ENCODE data around the gene SPPL2B. TPM values are rescaled to one million over a fixed set of nuclear protein-coding genes. Genes with fewer than 3 reads are reported as not detected.
"Not testable (repeated sequence)": the region's sequence is repeated elsewhere in the genome, so short reads cannot be mapped to it uniquely, and the experiment has no call there.

Gene SPPL2B
- total RNA-seq, 5 donors from 2014 or later (not counting 1 experiment from before 2014, with no cell fraction given), result 96.5 to 173 (median 133) TPM

GRCh38 chr19:2392366-2392765 lies 63.9 kb downstream of the SPPL2B start:
- no peak for DNase-seq
- H3K27me3 Mint-ChIP-seq, result peaks cover 0 to 7% of the 10 kb centered on the region in 2 donors
- 73% methylated on average over 7 of the region's 7 CpGs for WGBS (ENCODE audit: insufficient coverage)
- H3K9me3 ChIP-seq, result no peaks in the 10 kb centered on the region
- H3K4me1 Mint-ChIP-seq, result peaks cover 2 to 6% (median 3%) of the 10 kb centered on the region in 3 donors
- no peaks in the 10 kb centered on the region for H3K9me3 Mint-ChIP-seq
- H3K4me3 ChIP-seq (ENCODE audit: control insufficient read depth in 1 of 2, extremely low read depth in 1 of 2, low read length in 1 of 2), result no peak overlapping the region
- no peaks in the 10 kb centered on the region for H3K36me3 Mint-ChIP-seq
- H3K4me3 Mint-ChIP-seq, result no peak overlapping the region
- no peak overlapping the region for H3K27ac ChIP-seq (ENCODE audit: low read length)
- ATAC-seq (replicated peaks in 1 of 4), result no peak
- CTCF ChIA-PET, result interaction anchor here in 1 of 2 donors (0.6 to 0.7 kb wide), 3 partner anchors 230 to 233 kb away, joined by 3 to 8 read pairs (median 3); no protein-coding TSS in a partner anchor
- no peak overlapping the region for H3K27ac Mint-ChIP-seq
- POLR2A ChIA-PET, result no interaction called here
- H3K4me1 ChIP-seq (ENCODE audit: control insufficient read depth in 1 of 2, extremely low read depth in 1 of 2, insufficient read depth in 2 of 2, low read length in 2 of 2), result peaks cover 0 to 11% of the 10 kb centered on the region in 2 experiments
- H3K27me3 ChIP-seq (replicated peaks in 1 of 2; ENCODE audit: control insufficient read depth in 2 of 2, extremely low read depth in 1 of 2, insufficient read depth in 2 of 2, low read length in 1 of 2), result peaks cover 0 to 31% of the 10 kb centered on the region in 2 experiments
- H3K36me3 ChIP-seq (ENCODE audit: control insufficient read depth in 2 of 2, extremely low read depth in 1 of 2, insufficient read depth in 1 of 2, low read length in 1 of 2), result no peaks in the 10 kb centered on the region

GRCh38 chr19:2392899-2393298 lies 64.4 kb downstream of the SPPL2B start:
- DNase-seq; H3K9me3 Mint-ChIP-seq; H3K36me3 ChIP-seq (ENCODE audit: control insufficient read depth in 2 of 2, extremely low read depth in 1 of 2, insufficient read depth in 1 of 2, low read length in 1 of 2); POLR2A ChIA-PET; H3K4me3 Mint-ChIP-seq; H3K4me1 Mint-ChIP-seq; H3K36me3 Mint-ChIP-seq; H3K27ac ChIP-seq (ENCODE audit: low read length); H3K9me3 ChIP-seq; H3K4me3 ChIP-seq (ENCODE audit: control insufficient read depth in 1 of 2, extremely low read depth in 1 of 2, low read length in 1 of 2); ATAC-seq (replicated peaks in 1 of 4); H3K27me3 Mint-ChIP-seq; CTCF ChIA-PET: not testable (repeated sequence)
- H3K27ac Mint-ChIP-seq, result peak overlapping the region in 1 of 2 donors; percentile 29
- H3K4me1 ChIP-seq (ENCODE audit: control insufficient read depth in 1 of 2, extremely low read depth in 1 of 2, insufficient read depth in 2 of 2, low read length in 2 of 2), result peaks cover 0 to 11% of the 10 kb centered on the region in 2 experiments
- 93% methylated on average over 3 of the region's 8 CpGs for WGBS (ENCODE audit: insufficient coverage)
- H3K27me3 ChIP-seq (replicated peaks in 1 of 2; ENCODE audit: control insufficient read depth in 2 of 2, extremely low read depth in 1 of 2, insufficient read depth in 2 of 2, low read length in 1 of 2), result peaks cover 0 to 33% of the 10 kb centered on the region in 2 experiments

GRCh38 chr19:2394054-2394441 lies 65.6 kb downstream of the SPPL2B start:
- Histone ChIP-seq H3K4me3 (ENCODE audit: control insufficient read depth in 1 of 2, extremely low read depth in 1 of 2, low read length in 1 of 2) (peak overlapping the region in 1 of 2 donors; percentile 28), H3K27me3 (replicated peaks in 1 of 2; ENCODE audit: control insufficient read depth in 2 of 2, extremely low read depth in 1 of 2, insufficient read depth in 2 of 2, low read length in 1 of 2) (peaks cover 0 to 33% of the 10 kb centered on the region in 2 experiments), H3K27ac (ENCODE audit: low read length) (no peak overlapping the region), H3K4me1 (ENCODE audit: control insufficient read depth in 1 of 2, extremely low read depth in 1 of 2, insufficient read depth in 2 of 2, low read length in 2 of 2) (peaks cover 0 to 11% of the 10 kb centered on the region in 2 experiments), H3K36me3 (ENCODE audit: control insufficient read depth in 2 of 2, extremely low read depth in 1 of 2, insufficient read depth in 1 of 2, low read length in 1 of 2) (no peaks in the 10 kb centered on the region), H3K9me3 (no peaks in the 10 kb centered on the region)
- POLR2A ChIA-PET, result no interaction called here
- DNase-seq (peak in 1 of 35 experiments; percentile 7), ATAC-seq (replicated peaks in 1 of 4) (peak in 2 of 4 experiments; percentile 12 to 23)
- no peak overlapping the region for H3K27ac Mint-ChIP-seq
- peaks cover 2 to 6% (median 3%) of the 10 kb centered on the region in 3 donors for H3K4me1 Mint-ChIP-seq
- no peaks in the 10 kb centered on the region for H3K36me3 Mint-ChIP-seq
- peaks cover 0 to 7% of the 10 kb centered on the region in 2 donors for H3K27me3 Mint-ChIP-seq
- H3K9me3 Mint-ChIP-seq, result no peaks in the 10 kb centered on the region
- peak overlapping the region in 1 of 3 donors; percentile 25 for H3K4me3 Mint-ChIP-seq
- WGBS (ENCODE audit: insufficient coverage), result 53% methylated on average over 4 of the region's 8 CpGs
- CTCF ChIA-PET, result interaction anchor here (0.5 to 0.9 kb wide), 7 partner anchors 33 to 617 kb away, joined by 3 to 5 read pairs (median 3); partner anchors contain the start of genes GADD45B (in 1 of the 2), PLEKHJ1 (in 1 of the 2) and TIMM13 (in 1 of the 2)

- H3K36me3 ChIP-seq (ENCODE audit: control insufficient read depth in 2 of 2, extremely low read depth in 1 of 2, insufficient read depth in 1 of 2, low read length in 1 of 2), result no peaks in the 10 kb centered on the region
- no peak overlapping the region for H3K27ac ChIP-seq (ENCODE audit: low read length)
- H3K4me1 ChIP-seq (ENCODE audit: control insufficient read depth in 1 of 2, extremely low read depth in 1 of 2, insufficient read depth in 2 of 2, low read length in 2 of 2), result peaks cover 0 to 11% of the 10 kb centered on the region in 2 experiments
- ChIA-PET CTCF (interaction anchor here in 1 of 2 donors (0.5 to 0.9 kb wide), 6 partner anchors 33 to 618 kb away, joined by 3 to 5 read pairs (median 3); partner anchors contain the start of genes GADD45B, PLEKHJ1 and TIMM13), POLR2A (no interaction called here)
- no peaks in the 10 kb centered on the region for H3K36me3 Mint-ChIP-seq
- peaks cover 0 to 7% of the 10 kb centered on the region in 2 donors for H3K27me3 Mint-ChIP-seq
- H3K9me3 Mint-ChIP-seq, result no peaks in the 10 kb centered on the region
- no peak overlapping the region for H3K27ac Mint-ChIP-seq
- H3K4me3 Mint-ChIP-seq, result peak overlapping the region; percentile 21 to 45 (median 25)
- H3K9me3 ChIP-seq, result no peaks in the 10 kb centered on the region
- ATAC-seq (replicated peaks in 1 of 4) (peak; percentile 44 to 82 (median 65)), DNase-seq (peak in 4 of 35 experiments; percentile 7 to 46 (median 24))
- peaks cover 2 to 6% (median 3%) of the 10 kb centered on the region in 3 donors for H3K4me1 Mint-ChIP-seq
- peaks cover 0 to 31% of the 10 kb centered on the region in 2 experiments for H3K27me3 ChIP-seq (replicated peaks in 1 of 2; ENCODE audit: control insufficient read depth in 2 of 2, extremely low read depth in 1 of 2, insufficient read depth in 2 of 2, low read length in 1 of 2)
- WGBS (ENCODE audit: insufficient coverage), result 61% methylated on average over 13 of the region's 27 CpGs
- H3K4me3 ChIP-seq (ENCODE audit: control insufficient read depth in 1 of 2, extremely low read depth in 1 of 2, low read length in 1 of 2), result peak overlapping the region in 1 of 2 donors; percentile 28
Observed at GRCh38 chr19:2394442-2395292, 66.2 kb downstream of the SPPL2B start.

- H3K27ac Mint-ChIP-seq; H3K4me3 Mint-ChIP-seq; H3K27me3 Mint-ChIP-seq; H3K9me3 Mint-ChIP-seq; H3K36me3 Mint-ChIP-seq; DNase-seq; H3K27ac ChIP-seq (ENCODE audit: low read length); ATAC-seq (replicated peaks in 1 of 4); CTCF ChIA-PET; H3K9me3 ChIP-seq; H3K36me3 ChIP-seq (ENCODE audit: control insufficient read depth in 2 of 2, extremely low read depth in 1 of 2, insufficient read depth in 1 of 2, low read length in 1 of 2); H3K4me1 Mint-ChIP-seq; H3K4me3 ChIP-seq (ENCODE audit: control insufficient read depth in 1 of 2, extremely low read depth in 1 of 2, low read length in 1 of 2): not testable (repeated sequence)
- POLR2A ChIA-PET, result interaction anchor here in 1 of 2 donors (0.6 kb wide), 1 partner anchor 12 kb away, joined by 3 read pairs; no protein-coding TSS in a partner anchor
- 94% methylated on average over 10 of the region's 18 CpGs for WGBS (ENCODE audit: insufficient coverage)
- Histone ChIP-seq H3K27me3 (replicated peaks in 1 of 2; ENCODE audit: control insufficient read depth in 2 of 2, extremely low read depth in 1 of 2, insufficient read depth in 2 of 2, low read length in 1 of 2) (peaks cover 0 to 28% of the 10 kb centered on the region in 2 experiments), H3K4me1 (ENCODE audit: control insufficient read depth in 1 of 2, extremely low read depth in 1 of 2, insufficient read depth in 2 of 2, low read length in 2 of 2) (peaks cover 0 to 11% of the 10 kb centered on the region in 2 experiments)
Observed at GRCh38 chr19:2395293-2395829, 66.9 kb downstream of the SPPL2B start.

GRCh38 chr19:2397173-2397572 lies 68.7 kb downstream of the SPPL2B start:
- H3K9me3 Mint-ChIP-seq; ATAC-seq (replicated peaks in 1 of 4): not testable (repeated sequence)
- CTCF ChIA-PET, result interaction anchor here in 1 of 2 donors (0.6 kb wide), 1 partner anchor 310 kb away, joined by 3 read pairs; no protein-coding TSS in a partner anchor

More at GRCh38 chr19:2397173-2397572, 68.7 kb downstream of the SPPL2B start:
- DNase-seq; H3K4me1 Mint-ChIP-seq; H3K9me3 ChIP-seq; H3K4me3 Mint-ChIP-seq; POLR2A ChIA-PET; H3K27ac Mint-ChIP-seq; H3K36me3 Mint-ChIP-seq; H3K27ac ChIP-seq (ENCODE audit: low read length); H3K36me3 ChIP-seq (ENCODE audit: control insufficient read depth in 2 of 2, extremely low read depth in 1 of 2, insufficient read depth in 1 of 2, low read length in 1 of 2); H3K27me3 Mint-ChIP-seq; H3K4me3 ChIP-seq (ENCODE audit: control insufficient read depth in 1 of 2, extremely low read depth in 1 of 2, low read length in 1 of 2); H3K4me1 ChIP-seq (ENCODE audit: control insufficient read depth in 1 of 2, extremely low read depth in 1 of 2, insufficient read depth in 2 of 2, low read length in 2 of 2): not testable (repeated sequence)
- peaks cover 0 to 26% of the 10 kb centered on the region in 2 experiments for H3K27me3 ChIP-seq (replicated peaks in 1 of 2; ENCODE audit: control insufficient read depth in 2 of 2, extremely low read depth in 1 of 2, insufficient read depth in 2 of 2, low read length in 1 of 2)
- 88% methylated on average over 4 of the region's 7 CpGs for WGBS (ENCODE audit: insufficient coverage)
